AG09309 (cell line): ENCODE results near the gene GJB2.

ENCODE experiments used
- DNase-seq: peaks from one replicate; pipeline ENCODE4 v3.0.0-alpha.2; 2010; ENCODE audit warnings: low read depth
- H3K4me3 ChIP-seq: 2 replicates; pipeline ENCODE4 v1.5.1; 2011; ENCODE audit warnings: mild to moderate bottlenecking, low read depth, low read length, moderate library complexity; ENCODE audit not compliant: control insufficient read depth
- TF ChIP-seq, protein P1 (sequence below): IDR thresholded peaks from 2 replicates; pipeline ENCODE4 v1.5.1; 2011; ENCODE audit warnings: mild to moderate bottlenecking, low read depth, low read length, inconsistent platforms; ENCODE audit not compliant: insufficient read depth, control insufficient read depth; ENCODE audit errors: missing control alignments

The GJB2 gene

DNA sequence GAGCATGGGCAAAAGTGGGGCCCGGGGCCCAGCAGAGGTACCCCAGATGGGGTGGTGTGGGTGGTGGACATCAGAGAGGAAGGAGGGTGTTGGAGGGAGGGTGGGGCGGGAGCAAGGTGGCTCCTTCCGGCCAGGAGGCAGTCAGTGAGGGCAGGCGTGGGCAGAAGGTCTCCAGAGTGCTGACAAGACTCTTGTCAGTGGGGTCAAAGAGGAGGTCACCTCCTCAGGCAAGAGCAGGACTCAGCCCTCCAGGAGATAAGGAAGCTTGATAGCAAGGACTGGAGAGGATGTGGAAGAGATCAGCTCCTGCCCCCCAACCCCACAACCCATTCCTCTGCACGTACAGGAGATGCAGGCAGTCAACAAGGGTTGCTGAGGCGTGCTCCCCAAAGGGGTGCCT, 41.7 kb downstream of the GJB2 start:
- TF ChIP-seq, protein P1, sequence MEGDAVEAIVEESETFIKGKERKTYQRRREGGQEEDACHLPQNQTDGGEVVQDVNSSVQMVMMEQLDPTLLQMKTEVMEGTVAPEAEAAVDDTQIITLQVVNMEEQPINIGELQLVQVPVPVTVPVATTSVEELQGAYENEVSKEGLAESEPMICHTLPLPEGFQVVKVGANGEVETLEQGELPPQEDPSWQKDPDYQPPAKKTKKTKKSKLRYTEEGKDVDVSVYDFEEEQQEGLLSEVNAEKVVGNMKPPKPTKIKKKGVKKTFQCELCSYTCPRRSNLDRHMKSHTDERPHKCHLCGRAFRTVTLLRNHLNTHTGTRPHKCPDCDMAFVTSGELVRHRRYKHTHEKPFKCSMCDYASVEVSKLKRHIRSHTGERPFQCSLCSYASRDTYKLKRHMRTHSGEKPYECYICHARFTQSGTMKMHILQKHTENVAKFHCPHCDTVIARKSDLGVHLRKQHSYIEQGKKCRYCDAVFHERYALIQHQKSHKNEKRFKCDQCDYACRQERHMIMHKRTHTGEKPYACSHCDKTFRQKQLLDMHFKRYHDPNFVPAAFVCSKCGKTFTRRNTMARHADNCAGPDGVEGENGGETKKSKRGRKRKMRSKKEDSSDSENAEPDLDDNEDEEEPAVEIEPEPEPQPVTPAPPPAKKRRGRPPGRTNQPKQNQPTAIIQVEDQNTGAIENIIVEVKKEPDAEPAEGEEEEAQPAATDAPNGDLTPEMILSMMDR = no peak
- no peak for DNase-seq
- no peak overlapping the region for H3K4me3 ChIP-seq

DNA sequence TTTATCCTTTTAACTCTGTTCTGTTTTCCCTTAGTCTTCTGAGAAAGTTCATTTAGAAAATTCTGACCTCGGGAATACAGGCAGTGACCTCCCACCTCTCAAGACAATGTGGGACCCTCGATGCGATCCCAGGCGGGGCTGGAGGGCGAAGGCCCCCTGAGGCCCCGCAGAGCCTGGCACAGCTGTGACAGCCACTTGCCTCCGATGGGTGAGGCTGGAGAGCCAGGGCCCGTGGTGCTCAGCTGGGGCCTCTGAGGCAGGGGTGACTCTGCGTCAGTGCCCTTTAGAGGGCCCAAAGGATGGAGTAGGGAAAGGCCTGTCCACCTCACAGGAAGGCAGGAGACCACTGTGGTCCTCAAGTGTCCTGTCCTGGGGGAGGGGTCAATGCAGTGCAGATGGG, 42.2 kb downstream of the GJB2 start:
- TF ChIP-seq, protein P1 = no peak

GRCh38 chr13:20149762-20150161, 43.0 kb downstream of the GJB2 start:
- DNase-seq = no peak
- H3K4me3 ChIP-seq = no peak overlapping the region
- TF ChIP-seq, protein P1 = no peak

More for the DNA sequence above, 42.2 kb downstream of the GJB2 start:
- no peak for DNase-seq
- H3K4me3 ChIP-seq = no peak overlapping the region

GRCh38 chr13:20148501-20149183, 44.1 kb downstream of the GJB2 start:
- no peak overlapping the region for H3K4me3 ChIP-seq
- no peak for DNase-seq
- TF ChIP-seq, protein P1 = no peak

- DNase-seq = no peak
- TF ChIP-seq, protein P1 = no peak
- H3K4me3 ChIP-seq = no peak overlapping the region
These were observed 46.4 kb downstream of the GJB2 start for GRCh38 chr13:20146381-20146780.

DNA sequence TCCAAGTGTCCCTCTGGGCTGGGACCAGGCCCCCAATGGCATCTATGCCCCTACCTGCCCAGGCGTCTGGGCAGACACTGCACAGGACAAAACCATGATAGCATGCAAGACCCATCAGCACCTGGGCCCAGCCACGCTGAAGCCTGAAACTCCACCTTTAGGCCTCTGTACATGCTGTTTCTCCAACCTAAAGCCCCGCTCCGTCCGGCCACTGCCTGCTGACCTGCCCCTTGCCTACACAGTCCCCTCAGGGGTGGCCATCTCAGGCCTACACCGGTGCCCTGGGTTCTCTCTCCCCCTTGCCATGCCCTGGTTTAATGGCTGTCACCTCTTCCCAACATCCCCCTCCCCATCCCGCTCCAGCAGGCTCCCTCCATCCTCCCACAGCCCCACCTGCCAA, 47.2 kb downstream of the GJB2 start:
- H3K4me3 ChIP-seq = no peak overlapping the region
- TF ChIP-seq, protein P1 = no peak
- no peak for DNase-seq
